GM23338 (cell line): ENCODE data around the gene ZEB1. TPM values are rescaled to one million over a fixed set of nuclear protein-coding genes. Genes with fewer than 3 reads are reported as not detected.

ENCODE experiments used
- ATAC-seq: fragments of 200-7000 bp; cut with Tn5 transposase; 3 replicates; pipeline ENCODE4 v1.9.1; 2020
- DNase-seq: peaks from one replicate; pipeline ENCODE4 v3.0.0-alpha.2; 2015; ENCODE audit warnings: low spot score
- H2AFZ ChIP-seq: fragments of 200-600 bp; sonication (generic); 2 replicates; pipeline ENCODE4 v1.8.0; 2016; ENCODE audit warnings: antibody characterized with exemption, mild to moderate bottlenecking, moderate library complexity
- H3F3A ChIP-seq: fragments of 200-600 bp; sonication (generic); replicated peaks from 2 replicates; pipeline ENCODE4 v1.8.0; 2017; ENCODE audit warnings: antibody characterized with exemption, mixed run types, low read depth
- H3K27ac ChIP-seq: fragments of 200-600 bp; sonication (generic); 2 replicates; pipeline ENCODE4 v1.6.1; 2016; ENCODE audit warnings: low read depth
- H3K27me3 ChIP-seq: fragments of 200-600 bp; sonication (generic); 2 replicates; pipeline ENCODE4 v1.8.0; 2016; ENCODE audit warnings: mild to moderate bottlenecking, mixed run types, moderate library complexity; ENCODE audit not compliant: insufficient read depth
- H3K36me3 ChIP-seq: fragments of 200-600 bp; sonication (generic); 2 replicates; pipeline ENCODE4 v1.8.0; 2016; ENCODE audit warnings: mild to moderate bottlenecking; ENCODE audit not compliant: insufficient read depth
- H3K4me1 ChIP-seq: fragments of 200-600 bp; sonication (generic); 2 replicates; pipeline ENCODE4 v1.8.0; 2016; ENCODE audit warnings: mild to moderate bottlenecking, moderate library complexity; ENCODE audit not compliant: insufficient read depth
- H3K4me2 ChIP-seq: fragments of 200-600 bp; sonication (generic); 2 replicates; pipeline ENCODE4 v1.7.1; 2017; ENCODE audit warnings: mixed run types
- H3K4me3 ChIP-seq: fragments of 200-600 bp; sonication (generic); 2 replicates; pipeline ENCODE4 v1.6.1; 2016; ENCODE audit warnings: mixed run types
- H3K79me2 ChIP-seq: fragments of 200-600 bp; sonication (generic); replicated peaks from 2 replicates; pipeline ENCODE4 v1.8.0; 2017; ENCODE audit warnings: mild to moderate bottlenecking; ENCODE audit not compliant: insufficient read depth
- H3K9me2 ChIP-seq: fragments of 200-600 bp; sonication (generic); 2 replicates; pipeline ENCODE4 v1.8.0; 2017; ENCODE audit not compliant: insufficient read depth
- H4K20me1 ChIP-seq: fragments of 200-600 bp; sonication (generic); replicated peaks from 2 replicates; pipeline ENCODE4 v1.8.0; 2017; ENCODE audit warnings: mild to moderate bottlenecking; ENCODE audit not compliant: insufficient read depth
- H3K27ac Mint-ChIP-seq: 2 replicates; pipeline ENCODE4 v1.8.0; 2020; ENCODE audit warnings: inconsistent platforms, mild to moderate bottlenecking, moderate library complexity, mixed read lengths
- H3K27me3 Mint-ChIP-seq: 3 replicates; pipeline ENCODE4 v1.8.0; 2022; ENCODE audit warnings: low read depth, mild to moderate bottlenecking, moderate library complexity, mixed read lengths, inconsistent platforms; ENCODE audit not compliant: insufficient read depth, poor library complexity
- H3K36me3 Mint-ChIP-seq: 3 replicates; pipeline ENCODE4 v1.8.0; 2021; ENCODE audit warnings: low read depth, mild to moderate bottlenecking, inconsistent platforms, moderate library complexity, mixed read lengths
- H3K4me1 Mint-ChIP-seq: 3 replicates; pipeline ENCODE4 v1.8.0; 2020; ENCODE audit warnings: mild to moderate bottlenecking, inconsistent platforms, mixed read lengths
- H3K4me3 Mint-ChIP-seq: 3 replicates; pipeline ENCODE4 v1.8.0; 2021; ENCODE audit warnings: moderate library complexity, mild to moderate bottlenecking, inconsistent platforms, mixed read lengths
- H3K9me3 Mint-ChIP-seq: 3 replicates; pipeline ENCODE4 v1.8.0; 2020; ENCODE audit warnings: moderate library complexity, mild to moderate bottlenecking, inconsistent platforms, mixed read lengths
- CREB1 ChIP-seq: fragments of 250-450 bp; sonication (Bioruptor Pico); IDR thresholded peaks from 2 replicates; pipeline ENCODE4 v1.5.0; 2020; ENCODE audit warnings: low read depth, mild to moderate bottlenecking, moderate library complexity
- CTCF ChIP-seq, 2 experiments: fragments of 200-600 bp in 1 of 2; sonication (generic) in 1 of 2; conservative IDR thresholded peaks; 2 replicates each; pipeline versions ENCODE4 v1.5.1 to v1.6.1; 2016 to 2017; ENCODE audit warnings: antibody characterized with exemption in 2 of 2, low read depth in 2 of 2, mild to moderate bottlenecking in 2 of 2, moderate library complexity in 1 of 2
- ETS1 ChIP-seq: IDR thresholded peaks from 2 replicates; pipeline ENCODE4 v1.6.1; 2016; ENCODE audit warnings: antibody characterized with exemption
- EZH2 ChIP-seq: fragments of 200-600 bp; sonication (generic); IDR thresholded peaks from one replicate; pipeline ENCODE4 v1.8.0; 2017; ENCODE audit warnings: antibody characterized with exemption, mild to moderate bottlenecking, low read depth; ENCODE audit not compliant: unreplicated experiment
- EZH2phosphoT487 ChIP-seq: fragments of 200-600 bp; sonication (generic); IDR thresholded peaks from one replicate; pipeline ENCODE4 v1.8.1; 2018; ENCODE audit warnings: antibody characterized with exemption; ENCODE audit not compliant: unreplicated experiment
- JUNB ChIP-seq: IDR thresholded peaks from one replicate; pipeline ENCODE4 v1.6.1; 2016; ENCODE audit warnings: antibody characterized with exemption; ENCODE audit not compliant: unreplicated experiment
- NANOG ChIP-seq: IDR thresholded peaks from 2 replicates; pipeline ENCODE4 v1.6.1; 2016; ENCODE audit warnings: antibody characterized with exemption, borderline replicate concordance
- POLR2AphosphoS5 ChIP-seq: IDR thresholded peaks from 2 replicates; pipeline ENCODE4 v1.6.1; 2016; ENCODE audit warnings: antibody characterized with exemption, low read depth
- REST ChIP-seq: IDR thresholded peaks from one replicate; pipeline ENCODE4 v1.6.1; 2018; ENCODE audit warnings: antibody characterized with exemption; ENCODE audit not compliant: unreplicated experiment
- STAT1 ChIP-seq: IDR thresholded peaks from one replicate; pipeline ENCODE4 v1.6.1; 2016; ENCODE audit warnings: antibody characterized with exemption; ENCODE audit not compliant: unreplicated experiment
- ZNF114 ChIP-seq: fragments of 250-450 bp; sonication (Bioruptor Pico); IDR thresholded peaks from 2 replicates; pipeline ENCODE4 v1.5.0; 2020; ENCODE audit warnings: mild to moderate bottlenecking, moderate library complexity
- ZNF331 ChIP-seq: fragments of 250-450 bp; sonication (Bioruptor Pico); IDR thresholded peaks from 2 replicates; pipeline ENCODE4 v1.5.0; 2020; ENCODE audit warnings: low read depth, mild to moderate bottlenecking, moderate library complexity
- ZNF462 ChIP-seq: fragments of 250-450 bp; sonication (Bioruptor Pico); IDR thresholded peaks from 2 replicates; pipeline ENCODE4 v1.5.0; 2020; ENCODE audit warnings: mild to moderate bottlenecking, moderate library complexity
- polyA plus RNA-seq: library from polyadenylated mRNA; unstranded; fragments of >200 nt; fragmentation: Nextera tagmentation; extraction: Ambion mirVana; gene quantifications from 2 replicates; pipeline ENCODE4 v1.2.1, GENCODE V29; 2016
- total RNA-seq: library from RNA; depleted of rRNA; stranded (reverse); fragments of >200 nt; shearing (Covaris generic); gene quantifications from 2 replicates; pipeline ENCODE4 v1.2.3, GENCODE V29; 2014

The ZEB1 gene
- total and polyA plus RNA-seq, 2 experiments from 2014 or later = 0.16 to 0.45 TPM

GRCh38 chr10:31483546-31483945 lies 164.5 kb downstream of the ZEB1 start:
- TF ChIP-seq EZH2 (no peak), POLR2AphosphoS5 (no peak), ZNF114 (CRISPR knock-in tag) (no peak), ETS1 (no peak), CTCF (conservative IDR thresholded peaks at IDR 0.05; ENCODE audit: low read depth in 2 of 2) (no peak), ZNF462 (CRISPR knock-in tag) (no peak), REST (no peak), STAT1 (no peak), EZH2phosphoT487 (no peak), ZNF331 (CRISPR knock-in tag) (no peak), CREB1 (CRISPR knock-in tag) (no peak), NANOG (no peak), JUNB (no peak)
- H3K4me1 ChIP-seq = no peaks in the 10 kb centered on the region
- no peak overlapping the region for H3K27ac Mint-ChIP-seq
- no peaks in the 10 kb centered on the region for H3K4me1 Mint-ChIP-seq
- no peaks in the 10 kb centered on the region for H3K9me2 ChIP-seq
- no peaks in the 10 kb centered on the region for H3K36me3 Mint-ChIP-seq
- ATAC-seq (no peak), DNase-seq (no peak)
- H3K4me2 ChIP-seq = no peak overlapping the region
- H3K27ac ChIP-seq = no peak overlapping the region
- no peak overlapping the region for H3K4me3 Mint-ChIP-seq
- H3K79me2 ChIP-seq = no peaks in the 10 kb centered on the region
- H3K4me3 ChIP-seq = no peak overlapping the region
- no peaks in the 10 kb centered on the region for H3K9me3 Mint-ChIP-seq
- H3F3A ChIP-seq = no peaks in the 10 kb centered on the region
- H4K20me1 ChIP-seq = no peaks in the 10 kb centered on the region
- no peaks in the 10 kb centered on the region for H3K27me3 Mint-ChIP-seq
- no peaks in the 10 kb centered on the region for H3K36me3 ChIP-seq
- H2AFZ ChIP-seq = no peak overlapping the region
- no peaks in the 10 kb centered on the region for H3K27me3 ChIP-seq
